Tibial nerve (tissue), 4 donors: Measurements from ENCODE around the gene TMEM150C. TPM values are rescaled to one million over a fixed set of nuclear protein-coding genes. Genes with fewer than 3 reads are reported as not detected.

Experiments used
- DNase-seq, 2 donors: peaks; one replicate each; pipeline ENCODE4 v3.0.0-alpha.2; 2019; ENCODE audit warnings: low spot score in 2 of 2
- H3K27ac ChIP-seq, 4 donors: fragments of 200-600 bp; sonication (generic) in 3 of 4; one replicate each; pipeline ENCODE4 v1.5.1; 2017 to 2019; ENCODE audit warnings: mild to moderate bottlenecking in 1 of 4
- H3K27me3 ChIP-seq, 2 donors: fragments of 200-600 bp; sonication (generic) in 1 of 2; one replicate each; pipeline versions ENCODE4 v1.5.1 to v1.6.0; 2017 to 2019
- H3K36me3 ChIP-seq, 3 donors: fragments of 200-600 bp; sonication (generic); one replicate each; pipeline ENCODE4 v1.5.1; 2018 to 2019
- H3K4me1 ChIP-seq, 4 donors: fragments of 200-600 bp; sonication (generic) in 3 of 4; one replicate each; pipeline ENCODE4 v1.5.1; 2017 to 2019
- H3K4me3 ChIP-seq, 4 donors: fragments of 200-600 bp; sonication (generic) in 3 of 4; one replicate each; pipeline ENCODE4 v1.5.1; 2017 to 2019; ENCODE audit warnings: mild to moderate bottlenecking in 1 of 4, moderate library complexity in 1 of 4
- H3K9me3 ChIP-seq, 4 donors: fragments of 200-600 bp; sonication (generic) in 3 of 4; one replicate each; pipeline ENCODE4 v1.5.1; 2017 to 2019
- EP300 ChIP-seq, 2 donors: sonication (generic); formaldehyde crosslinking; IDR thresholded peaks; one replicate each; pipeline ENCODE4 v1.6.1; 2017; ENCODE audit warnings: antibody characterized with exemption in 2 of 2, mild to moderate bottlenecking in 1 of 2
- POLR2A ChIP-seq, 2 donors: fragments of 450-650 bp; IDR thresholded peaks; one replicate each; pipeline ENCODE4 v1.6.1; 2017; ENCODE audit warnings: antibody characterized with exemption in 2 of 2, mild to moderate bottlenecking in 2 of 2, moderate library complexity in 2 of 2
- WGBS, 2 donors: methylation state at CpG; one replicate each; pipeline ENCODE4 v1.1.5; 2018; 5-methylcytosine and 5-hydroxymethylcytosine counted together
- total RNA-seq, 4 donors: library from RNA; depleted of rRNA; stranded (reverse); fragments of >200 nt; gene quantifications; one replicate each; pipeline ENCODE4 v1.1.0, GENCODE V29; 2016
- TF ChIP-seq, protein P1 (sequence below), 5 experiments: fragments of 200-600 bp in 3 of 5; fragments of 450-650 bp in 2 of 5; sonication (generic) in 3 of 5; IDR thresholded peaks; one replicate each; pipeline ENCODE4 v1.5.1; 2016 to 2019; ENCODE audit warnings: antibody characterized with exemption in 5 of 5, mild to moderate bottlenecking in 3 of 5, moderate library complexity in 2 of 5

The TMEM150C gene
- total RNA-seq, 4 donors from 2014 or later: 6.3 to 44.9 (median 16.0) TPM

DNA sequence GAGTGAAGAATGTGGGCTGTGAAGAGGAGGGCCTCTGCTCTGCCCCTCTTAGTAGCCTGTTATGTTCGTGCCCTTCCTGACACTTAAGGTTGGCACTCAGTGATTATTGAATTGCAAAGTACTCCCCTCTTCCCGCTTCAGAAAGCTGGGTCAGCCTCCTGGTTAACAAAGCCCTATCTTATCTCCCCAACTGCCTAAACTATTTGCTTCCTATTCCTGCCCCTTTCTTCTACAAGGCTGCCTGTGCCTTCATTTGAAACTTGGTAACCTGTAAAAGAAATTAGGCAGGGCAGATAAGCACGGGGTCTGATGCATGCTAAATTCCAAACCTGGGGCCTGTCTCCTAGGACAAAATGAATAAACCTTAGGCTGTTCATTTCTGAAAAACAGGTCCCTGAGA lies 23.1 kb upstream of the TMEM150C start:
- H3K27ac ChIP-seq: no peak overlapping the region
- H3K9me3 ChIP-seq: no peaks in the 10 kb centered on the region
- no peaks in the 10 kb centered on the region for H3K36me3 ChIP-seq
- H3K4me3 ChIP-seq: no peak overlapping the region
- H3K4me1 ChIP-seq: no peaks in the 10 kb centered on the region
- no peak for DNase-seq
- H3K27me3 ChIP-seq: no peaks in the 10 kb centered on the region
- TF ChIP-seq POLR2A (IDR thresholded peaks at IDR 0.05) (no peak), EP300 (IDR thresholded peaks at IDR 0.05) (no peak)
- TF ChIP-seq, protein P1, sequence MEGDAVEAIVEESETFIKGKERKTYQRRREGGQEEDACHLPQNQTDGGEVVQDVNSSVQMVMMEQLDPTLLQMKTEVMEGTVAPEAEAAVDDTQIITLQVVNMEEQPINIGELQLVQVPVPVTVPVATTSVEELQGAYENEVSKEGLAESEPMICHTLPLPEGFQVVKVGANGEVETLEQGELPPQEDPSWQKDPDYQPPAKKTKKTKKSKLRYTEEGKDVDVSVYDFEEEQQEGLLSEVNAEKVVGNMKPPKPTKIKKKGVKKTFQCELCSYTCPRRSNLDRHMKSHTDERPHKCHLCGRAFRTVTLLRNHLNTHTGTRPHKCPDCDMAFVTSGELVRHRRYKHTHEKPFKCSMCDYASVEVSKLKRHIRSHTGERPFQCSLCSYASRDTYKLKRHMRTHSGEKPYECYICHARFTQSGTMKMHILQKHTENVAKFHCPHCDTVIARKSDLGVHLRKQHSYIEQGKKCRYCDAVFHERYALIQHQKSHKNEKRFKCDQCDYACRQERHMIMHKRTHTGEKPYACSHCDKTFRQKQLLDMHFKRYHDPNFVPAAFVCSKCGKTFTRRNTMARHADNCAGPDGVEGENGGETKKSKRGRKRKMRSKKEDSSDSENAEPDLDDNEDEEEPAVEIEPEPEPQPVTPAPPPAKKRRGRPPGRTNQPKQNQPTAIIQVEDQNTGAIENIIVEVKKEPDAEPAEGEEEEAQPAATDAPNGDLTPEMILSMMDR (IDR thresholded peaks at IDR 0.05): no peak
- 45 to 51% methylated on average over 3 of the region's 3 CpGs for WGBS, 2 donors

DNA sequence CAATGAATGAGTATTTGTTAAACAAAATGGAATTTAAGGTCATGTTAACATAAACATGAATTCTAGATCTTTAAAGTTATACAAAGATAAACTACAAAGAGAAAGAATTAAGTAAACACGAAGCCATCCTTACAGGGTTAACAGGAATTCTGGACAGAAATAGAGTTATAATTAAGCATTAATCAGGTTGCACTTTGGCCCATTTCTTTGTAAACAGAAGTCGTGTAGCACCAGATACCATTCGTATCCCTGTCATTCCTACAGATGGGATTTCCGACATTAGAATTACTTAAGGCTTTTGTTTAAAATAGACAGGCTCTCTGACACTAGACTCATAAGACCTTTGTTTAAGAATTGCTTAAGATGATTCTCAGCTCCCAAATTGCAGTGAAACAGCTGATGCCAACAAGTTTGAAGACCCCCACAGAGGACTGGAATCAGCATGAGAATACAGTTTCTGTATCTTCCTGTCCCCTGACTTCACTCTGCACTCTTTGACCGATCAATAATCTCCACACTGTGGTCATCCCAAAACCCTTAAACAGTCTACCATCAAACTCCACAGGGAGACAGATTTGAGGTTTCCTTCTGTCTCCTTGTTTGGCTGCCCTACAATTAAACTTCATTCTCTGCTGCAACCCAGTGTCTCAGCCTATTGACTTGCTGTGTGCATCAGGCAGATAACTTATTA lies 22.3 kb upstream of the TMEM150C start:
- H3K27me3 ChIP-seq: no peaks in the 10 kb centered on the region
- no peak for DNase-seq
- H3K4me3 ChIP-seq: no peak overlapping the region
- no peak overlapping the region for H3K27ac ChIP-seq
- TF ChIP-seq POLR2A (IDR thresholded peaks at IDR 0.05) (no peak), EP300 (IDR thresholded peaks at IDR 0.05) (no peak)
- TF ChIP-seq, protein P1 (IDR thresholded peaks at IDR 0.05): no peak
- no peaks in the 10 kb centered on the region for H3K4me1 ChIP-seq
- H3K9me3 ChIP-seq: no peaks in the 10 kb centered on the region
- WGBS, 2 donors: 60 to 66% methylated on average over 5 of the region's 5 CpGs
- no peaks in the 10 kb centered on the region for H3K36me3 ChIP-seq

DNA sequence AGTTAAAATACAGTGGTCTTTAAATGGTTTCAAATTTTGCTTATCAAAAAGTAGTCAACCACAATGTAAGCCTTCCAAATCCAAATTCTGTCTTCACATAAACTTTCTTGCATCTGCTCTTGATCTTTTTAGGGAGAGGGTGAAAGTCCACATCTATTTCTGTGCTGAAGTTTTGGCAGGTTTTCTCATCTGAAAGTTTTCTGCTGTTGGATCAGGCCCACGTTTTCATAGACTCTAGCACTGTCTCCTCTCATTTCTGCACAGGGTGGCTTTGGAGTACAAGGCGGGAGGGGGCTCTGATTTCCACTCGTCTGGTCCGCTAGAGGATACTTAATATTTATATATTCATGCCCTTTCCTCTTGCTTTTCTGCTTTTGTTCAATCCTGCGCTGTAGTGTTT lies 18.1 kb upstream of the TMEM150C start:
- Histone ChIP-seq H3K27ac (no peak overlapping the region), H3K36me3 (no peaks in the 10 kb centered on the region), H3K4me1 (no peaks in the 10 kb centered on the region), H3K27me3 (no peaks in the 10 kb centered on the region), H3K4me3 (no peak overlapping the region), H3K9me3 (no peaks in the 10 kb centered on the region)
- no peak for DNase-seq
- WGBS, 2 donors: 85 to 87% methylated on average over 5 of the region's 5 CpGs
- TF ChIP-seq, protein P1 (IDR thresholded peaks at IDR 0.05): no peak
- no peak for TF ChIP-seq EP300 (IDR thresholded peaks at IDR 0.05)
- TF ChIP-seq POLR2A (IDR thresholded peaks at IDR 0.05): no peak

DNA sequence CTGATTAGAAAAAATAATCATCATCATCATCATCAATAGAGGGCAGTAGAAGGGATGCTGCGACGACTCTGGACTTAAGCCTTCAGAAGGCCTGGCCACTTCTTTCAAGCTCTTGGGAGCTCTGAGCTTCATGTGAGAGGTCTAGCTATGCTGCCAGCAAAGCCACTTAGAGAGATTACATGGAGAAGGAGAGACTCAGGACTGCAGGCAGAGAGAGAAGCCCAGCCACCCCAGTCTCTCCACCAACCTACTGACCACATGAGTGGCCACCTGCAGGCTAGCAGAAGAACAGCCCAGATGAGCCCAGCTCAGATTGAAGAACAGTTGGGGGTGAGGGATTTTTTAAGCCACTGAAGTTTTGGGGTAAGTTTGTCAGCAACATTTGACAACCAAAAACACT lies 17.1 kb upstream of the TMEM150C start:
- H3K27ac ChIP-seq: no peak overlapping the region
- H3K9me3 ChIP-seq: no peaks in the 10 kb centered on the region
- H3K4me1 ChIP-seq: no peaks in the 10 kb centered on the region
- no peaks in the 10 kb centered on the region for H3K36me3 ChIP-seq
- TF ChIP-seq, protein P1 (IDR thresholded peaks at IDR 0.05): no peak
- TF ChIP-seq POLR2A (IDR thresholded peaks at IDR 0.05): no peak
- no peak for TF ChIP-seq EP300 (IDR thresholded peaks at IDR 0.05)
- no peaks in the 10 kb centered on the region for H3K27me3 ChIP-seq
- WGBS, 2 donors: 76 to 85% methylated on average over 2 of the region's 2 CpGs
- H3K4me3 ChIP-seq: no peak overlapping the region
- DNase-seq: no peak

DNA sequence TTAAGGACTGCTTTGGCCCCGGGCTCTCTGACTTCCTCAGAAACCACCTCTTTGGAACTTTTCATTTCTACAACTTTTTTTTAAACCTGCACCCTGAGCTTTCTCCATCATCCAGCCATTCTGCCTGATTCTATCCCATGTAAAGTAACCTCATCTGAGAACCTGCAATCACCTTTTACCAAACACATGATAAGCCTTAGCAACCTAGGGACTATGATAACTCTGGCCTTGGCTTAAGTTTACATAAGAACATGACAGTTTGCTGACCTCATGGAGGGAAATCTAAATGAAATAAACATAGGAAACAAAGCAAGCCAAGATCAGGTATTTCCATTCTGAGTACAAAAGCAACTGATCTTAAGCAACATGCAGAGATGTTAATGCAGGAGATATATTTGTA lies 15.7 kb upstream of the TMEM150C start:
- H3K4me3 ChIP-seq: no peak overlapping the region
- no peaks in the 10 kb centered on the region for H3K27me3 ChIP-seq
- no peaks in the 10 kb centered on the region for H3K9me3 ChIP-seq
- TF ChIP-seq EP300 (IDR thresholded peaks at IDR 0.05) (no peak), POLR2A (IDR thresholded peaks at IDR 0.05) (no peak)
- TF ChIP-seq, protein P1 (IDR thresholded peaks at IDR 0.05): no peak
- H3K4me1 ChIP-seq: no peaks in the 10 kb centered on the region
- 86 to 91% methylated on average over 1 of the region's 1 CpG for WGBS, 2 donors
- no peak for DNase-seq
- no peaks in the 10 kb centered on the region for H3K36me3 ChIP-seq
- H3K27ac ChIP-seq: no peak overlapping the region
